ENCODE results near the gene DUSP16. TPM values are rescaled to one million over a fixed set of nuclear protein-coding genes. Genes with fewer than 3 reads are reported as not detected.
"Not testable (repeated sequence)": the region's sequence is repeated elsewhere in the genome, so short reads cannot be mapped to it uniquely, and the experiment has no call there.

DUSP16 gene
- total RNA-seq, 3 donors from 2014 or later (not counting 1 experiment from before 2014, with no cell fraction given): 6.9 to 19.9 (median 10.0) TPM

GRCh38 chr12:12473223-12473622, 89.4 kb downstream of the DUSP16 start:
- Mint-ChIP-seq H3K9me3 (no peaks in the 10 kb centered on the region), H3K27me3 (ENCODE audit: low read depth in 2 of 2) (no peaks in the 10 kb centered on the region), H3K36me3 (no peaks in the 10 kb centered on the region), H3K4me1 (peaks cover 32 to 36% of the 10 kb centered on the region in 2 donors), H3K27ac (peak overlapping the region in 1 of 2 donors; percentile 27), H3K4me3 (no peak overlapping the region)
- DNase-seq (no peak), ATAC-seq (no peak)
- 97% methylated on average over 4 of the region's 4 CpGs for WGBS (ENCODE audit: insufficient coverage)
- intact Hi-C loops (cut with micrococcal nuclease): no loop called here
- H3K27ac ChIP-seq (ENCODE audit: low read length): no peak overlapping the region
- H3K27me3 ChIP-seq (ENCODE audit: control insufficient read depth, insufficient read depth, low read length): no peaks in the 10 kb centered on the region
- H3K4me1 ChIP-seq (ENCODE audit: control insufficient read depth, insufficient read depth, low read length): peaks cover 16% of the 10 kb centered on the region
- no peak overlapping the region for H3K4me3 ChIP-seq (ENCODE audit: low read length)
- no peak for TF ChIP-seq CTCF (IDR thresholded peaks at IDR 0.05)
- peaks cover 10% of the 10 kb centered on the region for H3K36me3 ChIP-seq (ENCODE audit: control insufficient read depth, insufficient read depth, low read length)
- H3K9me3 ChIP-seq (ENCODE audit: control insufficient read depth, insufficient read depth, low read length): no peaks in the 10 kb centered on the region

GRCh38 chr12:12471982-12472961, 90.4 kb downstream of the DUSP16 start:
- H3K36me3 ChIP-seq (ENCODE audit: control insufficient read depth, insufficient read depth, low read length): peaks cover 11% of the 10 kb centered on the region
- H3K4me3 Mint-ChIP-seq; H3K9me3 ChIP-seq (ENCODE audit: control insufficient read depth, insufficient read depth, low read length); H3K4me3 ChIP-seq (ENCODE audit: low read length); H3K27me3 Mint-ChIP-seq (ENCODE audit: low read depth in 2 of 2); H3K36me3 Mint-ChIP-seq; H3K9me3 Mint-ChIP-seq; H3K27ac ChIP-seq (ENCODE audit: low read length); H3K27ac Mint-ChIP-seq; H3K27me3 ChIP-seq (ENCODE audit: control insufficient read depth, insufficient read depth, low read length); ATAC-seq; DNase-seq; intact Hi-C loops (cut with micrococcal nuclease): not testable (repeated sequence)
- H3K4me1 ChIP-seq (ENCODE audit: control insufficient read depth, insufficient read depth, low read length): peaks cover 25% of the 10 kb centered on the region
- 93% methylated on average over 26 of the region's 37 CpGs for WGBS (ENCODE audit: insufficient coverage)
- peaks cover 40 to 45% of the 10 kb centered on the region in 2 donors for H3K4me1 Mint-ChIP-seq

GRCh38 chr12:12470751-12471306, 91.8 kb downstream of the DUSP16 start:
- Histone ChIP-seq H3K4me3 (ENCODE audit: low read length) (no peak overlapping the region), H3K36me3 (ENCODE audit: control insufficient read depth, insufficient read depth, low read length) (peaks cover 6% of the 10 kb centered on the region), H3K9me3 (ENCODE audit: control insufficient read depth, insufficient read depth, low read length) (no peaks in the 10 kb centered on the region), H3K27me3 (ENCODE audit: control insufficient read depth, insufficient read depth, low read length) (no peaks in the 10 kb centered on the region), H3K4me1 (ENCODE audit: control insufficient read depth, insufficient read depth, low read length) (peaks cover 38% of the 10 kb centered on the region), H3K27ac (ENCODE audit: low read length) (no peak overlapping the region)
- no peak overlapping the region for H3K27ac Mint-ChIP-seq
- no peaks in the 10 kb centered on the region for H3K27me3 Mint-ChIP-seq (ENCODE audit: low read depth in 2 of 2)
- no peaks in the 10 kb centered on the region for H3K36me3 Mint-ChIP-seq
- H3K9me3 Mint-ChIP-seq: no peaks in the 10 kb centered on the region
- intact Hi-C loops (cut with micrococcal nuclease): no loop called here
- ATAC-seq (no peak), DNase-seq (no peak)
- peaks cover 50 to 59% of the 10 kb centered on the region in 2 donors for H3K4me1 Mint-ChIP-seq
- 79% methylated on average over 7 of the region's 7 CpGs for WGBS (ENCODE audit: insufficient coverage)
- no peak overlapping the region for H3K4me3 Mint-ChIP-seq
- TF ChIP-seq CTCF (IDR thresholded peaks at IDR 0.05): no peak

GRCh38 chr12:12469386-12469785, 93.3 kb downstream of the DUSP16 start:
- Mint-ChIP-seq H3K27ac (no peak overlapping the region), H3K27me3 (ENCODE audit: low read depth in 2 of 2) (no peaks in the 10 kb centered on the region), H3K36me3 (no peaks in the 10 kb centered on the region), H3K9me3 (no peaks in the 10 kb centered on the region), H3K4me1 (peaks cover 36 to 46% of the 10 kb centered on the region in 2 donors), H3K4me3 (no peak overlapping the region)
- ATAC-seq: no peak
- peaks cover 6% of the 10 kb centered on the region for H3K36me3 ChIP-seq (ENCODE audit: control insufficient read depth, insufficient read depth, low read length)
- H3K27me3 ChIP-seq (ENCODE audit: control insufficient read depth, insufficient read depth, low read length): no peaks in the 10 kb centered on the region
- WGBS (ENCODE audit: insufficient coverage): 98% methylated on average over 7 of the region's 7 CpGs
- H3K27ac ChIP-seq (ENCODE audit: low read length): no peak overlapping the region
- no peak overlapping the region for H3K4me3 ChIP-seq (ENCODE audit: low read length)
- DNase-seq: no peak
- intact Hi-C loops (cut with micrococcal nuclease): no loop called here
- TF ChIP-seq CTCF (IDR thresholded peaks at IDR 0.05): no peak
- H3K9me3 ChIP-seq (ENCODE audit: control insufficient read depth, insufficient read depth, low read length): no peaks in the 10 kb centered on the region
- H3K4me1 ChIP-seq (ENCODE audit: control insufficient read depth, insufficient read depth, low read length): peaks cover 44% of the 10 kb centered on the region
